ENCODE data around the gene UBE2Q2.
"Not testable (repeated sequence)": the region's sequence is repeated elsewhere in the genome, so short reads cannot be mapped to it uniquely, and the experiment has no call there.

The UBE2Q2 gene

DNA sequence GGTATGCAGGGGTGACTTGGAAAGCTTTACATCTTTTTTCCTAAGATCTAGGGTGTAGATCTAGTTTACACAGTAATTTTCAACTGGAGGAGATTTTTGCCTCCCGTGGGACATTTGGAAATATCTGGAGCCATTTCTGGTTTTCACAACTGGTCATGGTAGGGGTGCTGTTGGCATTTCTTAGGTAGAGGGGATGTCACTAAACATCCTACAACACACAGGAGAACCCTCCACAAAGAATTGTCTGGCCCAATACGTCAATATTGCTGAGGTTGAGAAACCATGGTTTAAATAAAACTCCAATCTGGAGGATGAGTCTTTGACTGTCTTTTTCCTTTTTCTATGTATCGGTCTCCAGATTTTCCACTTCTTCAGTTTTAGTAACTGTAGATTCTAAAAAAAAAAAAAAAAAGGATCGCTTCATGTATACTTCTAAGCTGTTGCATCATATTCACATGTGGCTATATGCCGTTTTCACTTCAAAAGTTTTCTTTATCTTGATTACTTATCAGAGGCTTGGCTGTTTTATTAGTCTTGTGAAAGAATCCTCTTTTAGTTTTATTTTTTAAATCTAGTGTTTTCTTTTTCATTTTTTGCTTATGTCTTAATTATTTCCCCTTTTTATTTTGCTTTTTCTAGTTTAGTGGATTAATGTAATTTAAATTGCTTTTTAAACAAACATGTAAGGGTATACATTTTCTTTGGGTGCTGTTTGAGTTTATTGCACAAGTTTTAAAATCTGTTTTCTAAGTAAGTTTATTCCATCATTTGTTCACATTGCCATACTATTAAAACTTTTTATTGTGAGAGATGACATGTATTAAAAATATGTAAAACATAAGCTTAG is 21.2 kb downstream of the UBE2Q2 start:
- H3K4me3 ChIP-seq (ENCODE audit: low read length) = no peak overlapping the region
- H3K9ac ChIP-seq (ENCODE audit: low read length) = no peak overlapping the region
- H2AFZ ChIP-seq (ENCODE audit: low read depth, low read length) = no peak overlapping the region
- H3K4me1 ChIP-seq (ENCODE audit: low read length) = peaks cover 32% of the 10 kb centered on the region
- no peak overlapping the region for H3K4me2 ChIP-seq (ENCODE audit: low read length)
- no peaks in the 10 kb centered on the region for H3K27me3 ChIP-seq (ENCODE audit: low read depth, low read length)
- no peak overlapping the region for H3K27ac ChIP-seq (ENCODE audit: low read length)
- H3K79me2 ChIP-seq (ENCODE audit: low read length) = peaks cover 20% of the 10 kb centered on the region
- no peaks in the 10 kb centered on the region for H3K9me3 ChIP-seq (ENCODE audit: insufficient read depth, low read length)
- peaks cover 10% of the 10 kb centered on the region for H3K36me3 ChIP-seq (replicated peaks; ENCODE audit: low read depth, low read length)
- TF ChIP-seq, protein P1, sequence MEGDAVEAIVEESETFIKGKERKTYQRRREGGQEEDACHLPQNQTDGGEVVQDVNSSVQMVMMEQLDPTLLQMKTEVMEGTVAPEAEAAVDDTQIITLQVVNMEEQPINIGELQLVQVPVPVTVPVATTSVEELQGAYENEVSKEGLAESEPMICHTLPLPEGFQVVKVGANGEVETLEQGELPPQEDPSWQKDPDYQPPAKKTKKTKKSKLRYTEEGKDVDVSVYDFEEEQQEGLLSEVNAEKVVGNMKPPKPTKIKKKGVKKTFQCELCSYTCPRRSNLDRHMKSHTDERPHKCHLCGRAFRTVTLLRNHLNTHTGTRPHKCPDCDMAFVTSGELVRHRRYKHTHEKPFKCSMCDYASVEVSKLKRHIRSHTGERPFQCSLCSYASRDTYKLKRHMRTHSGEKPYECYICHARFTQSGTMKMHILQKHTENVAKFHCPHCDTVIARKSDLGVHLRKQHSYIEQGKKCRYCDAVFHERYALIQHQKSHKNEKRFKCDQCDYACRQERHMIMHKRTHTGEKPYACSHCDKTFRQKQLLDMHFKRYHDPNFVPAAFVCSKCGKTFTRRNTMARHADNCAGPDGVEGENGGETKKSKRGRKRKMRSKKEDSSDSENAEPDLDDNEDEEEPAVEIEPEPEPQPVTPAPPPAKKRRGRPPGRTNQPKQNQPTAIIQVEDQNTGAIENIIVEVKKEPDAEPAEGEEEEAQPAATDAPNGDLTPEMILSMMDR (IDR thresholded peaks at IDR 0.05; ENCODE audit: low read depth, low read length) = no peak
- H4K20me1 ChIP-seq (ENCODE audit: insufficient read depth, low read length) = peaks cover 22% of the 10 kb centered on the region

DNA sequence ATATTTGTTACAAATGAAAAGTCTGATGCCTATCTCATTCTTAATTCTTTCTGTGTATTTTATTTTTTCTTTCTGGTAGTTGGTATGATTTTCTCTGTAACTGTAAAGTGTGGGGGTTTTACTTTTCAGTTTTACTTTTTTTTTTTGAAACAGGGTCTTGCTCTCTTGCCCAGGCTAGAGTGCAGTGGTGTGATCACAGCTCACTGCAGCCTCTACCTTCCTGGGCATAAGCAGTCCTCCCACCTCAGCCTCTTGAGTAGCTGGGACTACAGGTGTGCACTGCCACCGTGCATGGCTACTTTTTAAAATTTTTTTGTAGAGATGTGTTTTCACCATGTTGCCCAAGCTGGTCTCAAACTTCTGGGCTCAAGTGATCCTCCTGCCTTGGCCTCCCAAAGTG is 22.8 kb downstream of the UBE2Q2 start:
- not testable (repeated sequence) for H3K27me3 ChIP-seq (ENCODE audit: low read depth, low read length); H3K27ac ChIP-seq (ENCODE audit: low read length); H2AFZ ChIP-seq (ENCODE audit: low read depth, low read length); H3K9ac ChIP-seq (ENCODE audit: low read length); H3K9me3 ChIP-seq (ENCODE audit: insufficient read depth, low read length); H3K4me2 ChIP-seq (ENCODE audit: low read length); H3K4me3 ChIP-seq (ENCODE audit: low read length)
- Histone ChIP-seq H3K36me3 (replicated peaks; ENCODE audit: low read depth, low read length) (peaks cover 16% of the 10 kb centered on the region), H3K79me2 (ENCODE audit: low read length) (peaks cover 20% of the 10 kb centered on the region), H3K4me1 (ENCODE audit: low read length) (peaks cover 35% of the 10 kb centered on the region), H4K20me1 (ENCODE audit: insufficient read depth, low read length) (peaks cover 25% of the 10 kb centered on the region)

DNA sequence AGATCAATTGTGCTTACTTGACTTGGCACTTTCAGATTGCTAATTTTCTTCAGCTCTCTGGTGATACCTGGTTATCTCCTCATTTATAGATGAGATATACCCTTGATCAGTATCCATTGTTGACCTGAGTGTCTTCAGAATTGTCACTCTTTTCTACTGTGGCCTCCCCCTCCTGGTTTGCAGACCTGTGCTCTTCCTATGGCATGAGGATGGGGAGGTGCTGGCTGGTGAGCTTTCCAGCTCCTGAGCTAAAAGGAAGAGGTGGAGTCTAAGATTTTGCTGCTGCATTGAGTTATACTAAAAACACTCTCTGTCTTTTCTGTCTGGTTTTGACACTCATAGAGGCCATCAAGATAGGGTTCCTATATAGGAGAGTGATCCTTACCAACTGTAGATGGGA is 23.7 kb downstream of the UBE2Q2 start:
- Histone ChIP-seq H3K4me1 (ENCODE audit: low read length) (peaks cover 35% of the 10 kb centered on the region), H3K27ac (ENCODE audit: low read length) (peak overlapping the region; percentile 48), H3K9ac (ENCODE audit: low read length) (peak overlapping the region; percentile 1; the same call in 1 of the 2 replicates), H3K4me3 (ENCODE audit: low read length) (peak overlapping the region; percentile 53), H3K36me3 (replicated peaks; ENCODE audit: low read depth, low read length) (peaks cover 15% of the 10 kb centered on the region), H3K9me3 (ENCODE audit: insufficient read depth, low read length) (no peaks in the 10 kb centered on the region), H4K20me1 (ENCODE audit: insufficient read depth, low read length) (peaks cover 25% of the 10 kb centered on the region), H2AFZ (ENCODE audit: low read depth, low read length) (no peak overlapping the region), H3K79me2 (ENCODE audit: low read length) (peaks cover 17% of the 10 kb centered on the region), H3K27me3 (ENCODE audit: low read depth, low read length) (no peaks in the 10 kb centered on the region), H3K4me2 (ENCODE audit: low read length) (peak overlapping the region; percentile 71)
- TF ChIP-seq EZH2phosphoT487 (IDR thresholded peaks at IDR 0.05; ENCODE audit: low read depth) = no peak
- TF ChIP-seq, protein P1 (IDR thresholded peaks at IDR 0.05; ENCODE audit: low read depth, low read length) = no peak

DNA sequence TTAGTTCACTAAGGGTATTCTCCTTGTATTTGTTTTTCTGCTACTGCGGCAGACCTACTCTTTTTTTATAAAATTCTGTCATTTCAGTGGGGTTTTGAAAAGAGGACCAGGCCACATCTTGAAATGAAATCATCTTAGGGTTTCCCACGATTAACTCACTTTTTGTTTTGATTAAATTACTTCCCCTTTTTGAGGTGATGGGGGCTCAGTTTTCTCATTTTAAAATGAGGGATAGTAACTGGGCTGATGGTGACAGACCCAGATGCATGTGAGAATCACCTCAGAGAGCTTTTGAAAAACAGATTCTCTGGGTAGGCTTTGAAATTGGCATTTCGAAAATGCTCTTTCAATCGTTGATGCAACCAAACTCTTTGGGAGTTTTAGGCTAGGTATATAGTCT is 24.2 kb downstream of the UBE2Q2 start:
- Histone ChIP-seq H3K79me2 (ENCODE audit: low read length) (peaks cover 16% of the 10 kb centered on the region), H4K20me1 (ENCODE audit: insufficient read depth, low read length) (peaks cover 25% of the 10 kb centered on the region), H3K36me3 (replicated peaks; ENCODE audit: low read depth, low read length) (peaks cover 13% of the 10 kb centered on the region), H3K9me3 (ENCODE audit: insufficient read depth, low read length) (no peaks in the 10 kb centered on the region), H3K4me1 (ENCODE audit: low read length) (peaks cover 35% of the 10 kb centered on the region), H3K27me3 (ENCODE audit: low read depth, low read length) (no peaks in the 10 kb centered on the region), H3K9ac (ENCODE audit: low read length) (peak overlapping the region; percentile 12; the same call in 1 of the 2 replicates), H3K4me3 (ENCODE audit: low read length) (peak overlapping the region; percentile 53), H3K27ac (ENCODE audit: low read length) (peak overlapping the region; percentile 48), H3K4me2 (ENCODE audit: low read length) (peak overlapping the region; percentile 71), H2AFZ (ENCODE audit: low read depth, low read length) (no peak overlapping the region)
- TF ChIP-seq, protein P1 (IDR thresholded peaks at IDR 0.05; ENCODE audit: low read depth, low read length) = no peak
- TF ChIP-seq EZH2phosphoT487 (IDR thresholded peaks at IDR 0.05; ENCODE audit: low read depth) = no peak
